Stimulated activated CD8-positive, alpha-beta memory T cell treated with anti-CD3 and anti-CD28 coated beads, Interleukin-7, amount 100 ng/mL, for 1 hour (primary cell): Measurements from ENCODE around the gene CGB5.
A peak's percentile ranks its signal among the peaks of the same experiment; 100 is the strongest.
"Not testable (repeated sequence)": the region's sequence is repeated elsewhere in the genome, so short reads cannot be mapped to it uniquely, and the experiment has no call there.

ENCODE experiments used
- DNase-seq, 2 donors: peaks; one replicate each; pipeline ENCODE4 v3.0.0-alpha.2; 2020; ENCODE audit warnings: low read depth in 2 of 2

The CGB5 gene

GRCh38 chr19:49043548-49043947, at the start of gene CGB5:
CGB5 (plus strand) TSS chr19:49043848; CDS start chr19:49044210, 362 bp downstream.
- DNase-seq, result not testable (repeated sequence)

DNA sequence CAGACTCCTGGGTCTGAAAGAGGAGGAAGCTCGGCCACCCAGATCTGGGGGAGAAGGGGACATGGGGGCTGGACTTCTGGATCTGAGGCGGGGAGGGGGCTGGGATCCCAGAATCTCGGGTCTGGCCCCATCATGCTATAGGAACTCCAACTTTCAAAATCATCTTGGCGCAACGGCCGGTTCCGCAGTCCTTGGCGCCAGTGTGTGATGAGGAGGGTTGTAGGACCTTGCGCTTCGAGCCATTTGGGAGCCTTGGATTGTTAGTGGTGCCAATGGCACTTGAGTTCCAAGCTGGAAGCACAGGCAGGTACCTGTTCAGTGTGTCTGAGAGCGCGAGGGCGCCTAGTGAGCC, 49.6 kb upstream of the CGB5 start:
- DNase-seq, result no peak

DNA sequence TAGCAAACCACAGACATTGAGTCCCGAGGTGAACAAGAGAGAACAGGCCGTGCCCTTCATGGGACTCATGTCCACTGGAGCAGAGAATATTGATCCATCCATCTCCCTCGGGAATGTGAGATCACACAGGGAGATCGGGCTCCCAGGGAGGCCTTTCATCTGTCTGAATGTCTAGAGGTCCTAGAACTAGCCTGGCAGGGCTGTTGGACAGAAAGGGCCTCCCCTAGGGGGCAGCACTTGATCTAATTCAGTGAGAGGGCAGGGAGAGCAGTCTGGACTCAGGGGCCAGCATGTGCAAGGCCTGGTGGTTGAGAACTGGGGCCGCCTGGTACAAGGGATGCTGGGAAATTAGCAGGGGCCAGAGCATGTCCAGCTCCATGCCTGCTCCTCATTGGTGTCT, 45.7 kb upstream of the CGB5 start:
- peak in 1 of 2 donors; percentile 23 for DNase-seq

DNA sequence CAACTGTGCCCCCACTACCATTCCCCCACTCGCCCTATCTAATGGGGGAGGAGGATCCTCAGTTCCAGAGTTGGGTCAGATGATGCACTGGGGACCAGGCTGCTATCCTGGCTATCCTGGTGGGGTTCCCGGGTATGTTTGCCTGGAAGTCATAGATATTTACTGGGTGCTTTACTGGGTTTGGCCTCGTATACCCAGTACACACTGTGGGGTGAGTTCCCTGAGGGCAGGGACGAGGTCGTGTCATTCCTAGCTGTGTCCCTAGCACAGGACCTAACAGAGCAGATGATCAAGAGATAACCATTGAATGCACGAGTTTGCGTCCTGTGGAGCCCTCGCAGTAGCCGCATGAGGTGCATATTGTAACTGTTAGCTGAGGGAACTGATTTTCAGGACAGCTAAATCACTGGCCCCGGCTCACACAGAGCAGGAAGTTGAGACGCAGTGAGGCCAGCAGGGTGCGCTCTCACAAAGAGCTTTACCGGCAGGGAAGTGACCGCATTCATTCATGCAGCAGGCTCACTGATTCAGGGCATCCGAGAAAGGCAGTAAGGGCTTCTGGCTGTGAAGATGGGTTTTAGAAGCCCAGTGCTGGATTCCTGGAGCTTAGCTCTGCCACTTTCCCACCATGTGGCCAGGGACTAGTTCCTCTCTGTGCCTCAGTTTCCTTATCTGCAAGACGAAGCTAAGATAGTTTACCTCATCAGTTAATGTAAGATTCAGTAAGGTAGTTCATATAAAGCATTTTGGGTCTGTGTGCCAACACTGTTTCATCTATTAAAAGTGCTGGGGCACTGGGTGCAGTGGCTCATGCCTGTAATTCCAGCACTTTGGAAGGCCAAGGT, 43.9 kb upstream of the CGB5 start:
- peak; percentile 40 to 43 for DNase-seq

GRCh38 chr19:49004133-49004532, 39.5 kb upstream of the CGB5 start:
- no peak for DNase-seq

DNA sequence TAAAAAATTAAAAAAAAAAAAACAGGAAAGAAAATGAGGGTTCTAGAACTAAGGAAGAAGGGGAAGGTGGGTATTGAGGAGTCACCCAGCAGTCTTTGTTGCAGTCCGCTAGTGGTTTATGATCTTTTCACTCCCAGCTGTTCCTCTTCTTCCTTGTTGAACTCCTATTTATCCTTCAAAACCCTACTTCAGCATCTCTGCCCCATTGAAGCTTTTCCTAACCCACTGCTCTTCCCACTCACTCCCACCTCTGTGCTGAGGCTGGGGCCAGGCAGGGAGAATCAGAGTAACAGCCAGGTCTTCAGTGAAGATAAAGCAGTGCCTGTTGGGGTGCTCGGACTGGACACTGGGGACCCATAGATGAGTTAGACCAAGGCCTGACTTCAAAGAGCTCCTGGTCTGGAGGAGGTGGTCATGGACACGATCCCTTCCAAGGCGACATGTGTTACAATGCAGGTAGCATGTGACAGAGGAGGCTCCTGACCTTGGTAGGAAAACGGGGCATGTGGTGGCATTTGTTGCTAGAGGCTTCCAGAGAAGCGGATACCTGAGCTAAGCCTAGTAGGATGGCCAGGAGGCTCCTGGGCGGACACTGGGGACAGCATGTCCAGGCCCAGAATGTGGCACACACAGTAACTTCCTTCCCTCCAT, 38.6 kb upstream of the CGB5 start:
- DNase-seq, result no peak

DNA sequence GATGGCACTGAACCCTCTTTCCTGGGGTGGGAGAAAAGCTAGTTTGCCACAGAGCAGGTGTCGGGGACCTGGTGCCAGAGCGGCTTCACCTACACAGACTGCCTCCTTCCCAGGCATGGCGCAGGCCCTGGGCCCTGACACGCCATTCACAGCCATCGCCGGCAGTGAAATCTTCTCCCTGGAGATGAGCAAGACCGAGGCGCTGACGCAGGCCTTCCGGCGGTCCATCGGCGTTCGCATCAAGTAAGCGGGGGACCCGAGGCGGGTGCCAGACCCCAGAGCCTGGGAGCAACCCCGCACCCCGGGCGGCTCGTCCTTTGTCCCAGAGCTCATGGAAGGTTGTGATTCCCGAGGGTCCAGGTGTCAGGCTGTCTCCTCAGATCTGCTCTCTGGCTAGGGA, 36.7 kb upstream of the CGB5 start:
- DNase-seq, result no peak

DNA sequence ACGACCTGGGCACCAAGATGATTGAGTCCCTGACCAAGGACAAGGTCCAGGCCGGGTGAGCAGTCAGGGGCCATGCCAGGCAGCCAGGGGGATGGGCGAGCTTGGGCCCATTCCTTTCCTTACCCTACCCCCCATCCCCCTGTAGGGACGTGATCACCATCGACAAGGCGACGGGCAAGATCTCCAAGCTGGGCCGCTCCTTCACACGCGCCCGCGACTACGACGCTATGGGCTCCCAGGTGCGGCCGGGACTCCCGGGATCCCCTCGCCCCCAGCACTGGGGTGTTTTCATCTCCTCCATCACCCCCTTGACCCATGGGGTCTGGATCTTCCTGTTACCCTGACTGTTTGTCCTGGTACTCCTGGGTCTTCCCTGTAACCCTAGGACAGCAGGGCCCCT, 33.8 kb upstream of the CGB5 start:
- DNase-seq, result no peak

GRCh38 chr19:49010453-49010852, 33.2 kb upstream of the CGB5 start:
- no peak for DNase-seq

DNA sequence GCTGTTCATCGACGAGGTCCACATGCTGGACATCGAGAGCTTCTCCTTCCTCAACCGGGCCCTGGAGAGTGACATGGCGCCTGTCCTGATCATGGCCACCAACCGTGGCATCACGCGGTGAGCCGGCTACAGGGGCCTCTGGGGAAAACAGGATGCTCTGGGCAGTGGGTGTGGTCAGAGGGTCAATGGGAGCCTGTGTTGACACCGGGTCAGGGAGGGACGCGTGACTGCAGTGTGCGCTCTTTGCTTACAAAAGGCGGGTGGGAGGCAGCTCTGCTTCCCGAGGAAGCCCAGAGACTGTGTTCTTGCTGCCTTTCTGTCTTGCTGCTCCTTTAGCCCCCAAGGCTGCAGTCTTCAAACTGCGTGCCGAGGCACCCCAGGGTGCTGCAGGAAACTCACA, 32.5 kb upstream of the CGB5 start:
- DNase-seq, result no peak

DNA sequence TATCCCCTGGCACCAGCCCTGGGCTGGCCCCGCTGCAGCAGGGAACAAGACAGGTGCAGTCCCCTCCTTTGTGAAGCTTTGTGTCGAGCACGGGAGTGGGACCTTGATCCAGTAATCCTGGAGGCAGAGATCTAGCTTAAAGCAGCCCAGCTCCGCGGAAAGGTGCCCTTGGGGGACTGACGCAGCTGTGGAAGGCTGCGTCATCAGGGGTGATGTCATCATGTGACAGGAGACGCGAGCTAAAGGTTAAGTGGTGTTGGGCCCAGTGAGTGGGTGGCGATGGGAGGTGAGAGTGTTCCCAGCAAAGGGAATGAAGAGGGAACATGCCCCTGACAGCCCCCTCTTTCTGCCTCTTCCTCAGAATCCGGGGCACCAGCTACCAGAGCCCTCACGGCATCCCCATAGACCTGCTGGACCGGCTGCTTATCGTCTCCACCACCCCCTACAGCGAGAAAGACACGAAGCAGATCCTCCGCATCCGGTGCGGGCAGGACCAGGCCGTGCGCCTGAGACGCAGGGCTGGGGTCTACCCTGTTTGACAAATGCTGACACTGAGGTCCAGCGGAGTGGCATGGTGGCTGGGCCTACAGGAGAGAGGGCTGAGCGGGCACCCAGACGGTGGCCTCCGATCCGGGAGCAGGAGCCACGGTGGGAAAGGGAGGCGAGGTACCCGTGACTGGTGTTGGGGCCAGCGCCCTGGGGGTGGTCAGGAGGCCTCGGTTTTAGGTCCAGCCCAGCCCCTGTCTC, 29.4 kb upstream of the CGB5 start:
- no peak for DNase-seq

- no peak for DNase-seq
These were observed 28.8 kb upstream of the CGB5 start for GRCh38 chr19:49014870-49015255.

DNA sequence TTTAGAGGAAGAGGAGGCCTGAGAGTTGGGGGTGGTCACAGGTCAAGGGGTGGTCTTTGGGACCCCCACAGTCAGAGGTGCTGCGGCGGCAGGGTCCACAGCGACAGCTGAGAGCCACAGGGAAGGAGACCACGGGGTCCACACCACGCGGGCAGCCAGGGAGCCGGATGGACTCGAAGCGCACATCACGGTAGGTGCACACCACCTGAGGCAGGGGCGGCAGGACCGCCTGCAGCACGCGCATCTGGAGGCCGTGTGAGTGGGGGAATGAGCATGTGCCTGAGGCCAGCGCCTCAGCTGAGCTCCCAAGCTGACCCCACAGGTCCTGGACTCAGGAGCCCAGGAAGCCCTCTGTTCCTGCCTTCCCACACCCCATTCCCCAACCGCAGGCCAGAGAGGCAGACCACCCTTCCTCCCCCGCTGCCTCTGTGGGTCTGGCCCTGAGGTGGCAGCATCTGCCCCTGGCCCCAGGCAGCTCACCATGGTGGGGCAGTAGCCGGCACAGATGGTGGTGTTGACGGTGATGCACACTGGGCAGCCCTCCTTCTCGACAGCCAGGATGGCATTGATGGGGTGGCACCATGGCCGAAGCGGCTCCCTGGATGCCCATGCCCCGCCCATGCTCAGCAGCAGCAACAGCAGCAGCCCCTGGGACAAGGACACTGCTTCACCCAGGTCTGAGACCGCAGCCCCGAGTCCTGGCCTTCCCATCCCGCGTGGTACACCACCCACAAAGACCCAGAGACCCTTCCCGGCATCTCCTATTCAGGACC, 27.4 kb upstream of the CGB5 start:
- DNase-seq, result no peak

GRCh38 chr19:49017041-49017665, 26.5 kb upstream of the CGB5 start, which contains the start of gene LHB:
LHB (minus strand) TSS chr19:49017091; CDS start chr19:49017081, 10 bp downstream.
- no peak for DNase-seq

GRCh38 chr19:49017666-49018351, 25.8 kb upstream of the CGB5 start:
- peak; percentile 42 to 43 for DNase-seq

- DNase-seq, result not testable (repeated sequence)
These were observed 25.0 kb upstream of the CGB5 start for GRCh38 chr19:49018388-49019241.

DNA sequence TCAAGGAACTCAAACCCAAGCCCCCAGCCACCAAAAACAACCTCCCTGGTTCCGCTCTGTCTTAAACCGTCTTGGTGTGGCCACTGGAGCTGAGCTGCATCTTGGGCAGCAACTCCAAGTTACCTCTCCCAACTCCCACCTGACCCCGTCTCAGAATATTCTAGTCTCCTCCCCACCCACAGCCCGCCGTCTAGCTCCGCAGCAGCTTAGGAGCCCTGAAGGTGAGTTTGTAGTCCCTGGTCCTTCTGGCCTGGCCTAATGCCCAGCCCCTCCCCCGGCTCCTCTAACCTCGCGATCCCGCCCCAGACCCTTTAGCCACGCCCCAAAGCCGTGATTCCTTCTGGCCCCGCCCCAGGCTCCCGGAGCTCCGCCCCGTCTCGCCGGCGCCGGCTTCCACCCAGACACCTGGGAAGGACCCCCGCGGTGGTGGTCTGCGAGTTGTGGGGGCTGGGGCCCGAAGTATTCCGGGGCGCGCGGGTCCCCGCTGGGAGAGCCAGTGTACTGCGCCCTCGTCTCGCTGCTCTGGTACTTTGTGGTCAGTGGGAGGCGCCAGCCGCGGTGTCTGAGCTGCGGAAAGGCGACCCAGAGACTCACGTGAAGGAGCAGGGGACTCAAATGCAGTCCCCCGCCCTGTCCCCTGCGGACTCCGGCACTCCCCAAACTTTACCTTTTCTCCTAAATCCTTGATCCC, 24.3 kb upstream of the CGB5 start:
- DNase-seq, result peak; percentile 27 to 50

DNA sequence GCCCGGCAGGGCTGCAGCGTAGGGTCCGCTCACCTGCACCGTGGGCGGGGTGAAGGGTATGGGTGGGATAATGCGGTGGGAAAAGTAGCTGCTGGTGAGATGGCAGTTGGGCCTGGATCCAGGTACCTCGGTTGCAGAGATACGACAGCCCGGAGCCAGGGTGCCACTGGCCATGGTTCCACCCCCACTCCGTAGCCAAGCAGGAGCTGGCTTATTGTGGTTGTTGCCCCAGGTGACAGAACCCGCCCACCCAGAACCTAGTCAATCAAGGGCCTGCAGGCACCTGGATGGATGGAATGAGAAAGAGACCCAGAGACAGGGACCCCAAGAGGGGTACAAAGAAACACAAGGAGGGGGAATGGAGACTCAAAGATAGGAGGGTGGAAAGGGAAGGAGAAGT, 23.3 kb upstream of the CGB5 start:
- no peak for DNase-seq
